ENCODE results near the gene OR51V1.

- TF ChIP-seq YY1 (IDR thresholded peaks at IDR 0.05; ENCODE audit: insufficient read depth, insufficient read length) = no peak
- TF ChIP-seq SUZ12 (IDR thresholded peaks at IDR 0.05; ENCODE audit: extremely low read depth, insufficient read depth, insufficient read length) = no peak
- no peak for TF ChIP-seq ZNF274 (IDR thresholded peaks at IDR 0.05; ENCODE audit: low read depth, low read length)
These were observed 4.3 kb upstream of the OR51V1 start for GRCh38 chr11:5204787-5205186.

All from NT2/D1 (cell line).